ENCODE measurements around the gene VSIG10.

The VSIG10 gene

GRCh38 chr12:118016424-118017264, 87.2 kb downstream of the VSIG10 start, which contains the start of gene RFC5 (continued):
- peak; percentile 71 for TF ChIP-seq PBX3 (CRISPR knock-in tag; IDR thresholded peaks at IDR 0.05)
- TF ChIP-seq, protein P1, sequence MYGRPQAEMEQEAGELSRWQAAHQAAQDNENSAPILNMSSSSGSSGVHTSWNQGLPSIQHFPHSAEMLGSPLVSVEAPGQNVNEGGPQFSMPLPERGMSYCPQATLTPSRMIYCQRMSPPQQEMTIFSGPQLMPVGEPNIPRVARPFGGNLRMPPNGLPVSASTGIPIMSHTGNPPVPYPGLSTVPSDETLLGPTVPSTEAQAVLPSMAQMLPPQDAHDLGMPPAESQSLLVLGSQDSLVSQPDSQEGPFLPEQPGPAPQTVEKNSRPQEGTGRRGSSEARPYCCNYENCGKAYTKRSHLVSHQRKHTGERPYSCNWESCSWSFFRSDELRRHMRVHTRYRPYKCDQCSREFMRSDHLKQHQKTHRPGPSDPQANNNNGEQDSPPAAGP (tag by site-specific recombination; IDR thresholded peaks at IDR 0.05): peak; percentile 48; the same call in 1 of the 2 replicates
- no peak for TF ChIP-seq ZNF473 (tag by site-specific recombination; IDR thresholded peaks at IDR 0.05)
- TF ChIP-seq ZNF114 (tag by site-specific recombination; IDR thresholded peaks at IDR 0.05): no peak
- no peak for TF ChIP-seq TRIM28 (IDR thresholded peaks at IDR 0.05; ENCODE audit: borderline replicate concordance, low read length)
- TF ChIP-seq ZNF274 (IDR thresholded peaks at IDR 0.05; ENCODE audit: low read length): no peak
- no peak for TF ChIP-seq ZNF274 (tag by site-specific recombination; IDR thresholded peaks at IDR 0.05; ENCODE audit: borderline replicate concordance)
- 0 out of 2 replicates have a peak, but pooled peaks have one; percentile 25 for TF ChIP-seq ZBTB20 (tag by site-specific recombination; IDR thresholded peaks at IDR 0.05)
- TF ChIP-seq ZNF394 (tag by site-specific recombination; IDR thresholded peaks at IDR 0.05; ENCODE audit: borderline replicate concordance): peak; percentile 30; the same call in 1 of the 2 replicates
- TF ChIP-seq ZNF404 (tag by site-specific recombination; IDR thresholded peaks at IDR 0.05): no peak
- TF ChIP-seq, protein P2, sequence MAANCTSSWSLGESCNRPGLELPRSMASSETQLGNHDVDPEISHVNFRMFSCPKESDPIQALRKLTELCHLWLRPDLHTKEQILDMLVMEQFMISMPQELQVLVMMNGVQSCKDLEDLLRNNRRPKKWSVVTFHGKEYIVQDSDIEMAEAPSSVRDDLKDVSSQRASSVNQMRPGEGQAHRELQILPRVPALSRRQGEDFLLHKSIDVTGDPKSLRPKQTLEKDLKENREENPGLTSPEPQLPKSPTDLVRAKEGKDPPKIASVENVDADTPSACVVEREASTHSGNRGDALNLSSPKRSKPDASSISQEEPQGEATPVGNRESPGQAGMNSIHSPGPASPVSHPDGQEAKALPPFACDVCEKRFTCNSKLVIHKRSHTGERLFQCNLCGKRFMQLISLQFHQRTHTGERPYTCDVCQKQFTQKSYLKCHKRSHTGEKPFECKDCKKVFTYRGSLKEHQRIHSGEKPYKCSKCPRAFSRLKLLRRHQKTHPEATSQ (tag by site-specific recombination; IDR thresholded peaks at IDR 0.05): peak; percentile 67; the same call in 1 of the 2 replicates
- TF ChIP-seq ZNF174 (tag by site-specific recombination; IDR thresholded peaks at IDR 0.05): no peak
- TF ChIP-seq ZNF555 (tag by site-specific recombination; conservative IDR thresholded peaks at IDR 0.05): no peak
- TF ChIP-seq ZNF621 (tag by site-specific recombination; IDR thresholded peaks at IDR 0.05): no peak
- TF ChIP-seq, protein P3, sequence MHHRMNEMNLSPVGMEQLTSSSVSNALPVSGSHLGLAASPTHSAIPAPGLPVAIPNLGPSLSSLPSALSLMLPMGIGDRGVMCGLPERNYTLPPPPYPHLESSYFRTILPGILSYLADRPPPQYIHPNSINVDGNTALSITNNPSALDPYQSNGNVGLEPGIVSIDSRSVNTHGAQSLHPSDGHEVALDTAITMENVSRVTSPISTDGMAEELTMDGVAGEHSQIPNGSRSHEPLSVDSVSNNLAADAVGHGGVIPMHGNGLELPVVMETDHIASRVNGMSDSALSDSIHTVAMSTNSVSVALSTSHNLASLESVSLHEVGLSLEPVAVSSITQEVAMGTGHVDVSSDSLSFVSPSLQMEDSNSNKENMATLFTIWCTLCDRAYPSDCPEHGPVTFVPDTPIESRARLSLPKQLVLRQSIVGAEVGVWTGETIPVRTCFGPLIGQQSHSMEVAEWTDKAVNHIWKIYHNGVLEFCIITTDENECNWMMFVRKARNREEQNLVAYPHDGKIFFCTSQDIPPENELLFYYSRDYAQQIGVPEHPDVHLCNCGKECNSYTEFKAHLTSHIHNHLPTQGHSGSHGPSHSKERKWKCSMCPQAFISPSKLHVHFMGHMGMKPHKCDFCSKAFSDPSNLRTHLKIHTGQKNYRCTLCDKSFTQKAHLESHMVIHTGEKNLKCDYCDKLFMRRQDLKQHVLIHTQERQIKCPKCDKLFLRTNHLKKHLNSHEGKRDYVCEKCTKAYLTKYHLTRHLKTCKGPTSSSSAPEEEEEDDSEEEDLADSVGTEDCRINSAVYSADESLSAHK (tag by site-specific recombination; IDR thresholded peaks at IDR 0.05): no peak
- no peak for TF ChIP-seq ZNF292 (tag by site-specific recombination; IDR thresholded peaks at IDR 0.05; ENCODE audit: borderline replicate concordance, low read depth)
- peak; percentile 99 for TF ChIP-seq KLF16 (tag by site-specific recombination; IDR thresholded peaks at IDR 0.05)
- TF ChIP-seq ZNF426 (tag by site-specific recombination; IDR thresholded peaks at IDR 0.05): no peak
- TF ChIP-seq ZNF239 (tag by site-specific recombination; IDR thresholded peaks at IDR 0.05): no peak
- TF ChIP-seq ZNF280C (tag by site-specific recombination; IDR thresholded peaks at IDR 0.05): no peak
- no peak for TF ChIP-seq ZNF521 (tag by site-specific recombination; IDR thresholded peaks at IDR 0.05)
- TF ChIP-seq MEIS1 (CRISPR knock-in tag; IDR thresholded peaks at IDR 0.05; ENCODE audit: borderline replicate concordance): no peak
- TF ChIP-seq SP2 (tag by site-specific recombination; IDR thresholded peaks at IDR 0.05): peak; percentile 80
- TF ChIP-seq, protein P4, sequence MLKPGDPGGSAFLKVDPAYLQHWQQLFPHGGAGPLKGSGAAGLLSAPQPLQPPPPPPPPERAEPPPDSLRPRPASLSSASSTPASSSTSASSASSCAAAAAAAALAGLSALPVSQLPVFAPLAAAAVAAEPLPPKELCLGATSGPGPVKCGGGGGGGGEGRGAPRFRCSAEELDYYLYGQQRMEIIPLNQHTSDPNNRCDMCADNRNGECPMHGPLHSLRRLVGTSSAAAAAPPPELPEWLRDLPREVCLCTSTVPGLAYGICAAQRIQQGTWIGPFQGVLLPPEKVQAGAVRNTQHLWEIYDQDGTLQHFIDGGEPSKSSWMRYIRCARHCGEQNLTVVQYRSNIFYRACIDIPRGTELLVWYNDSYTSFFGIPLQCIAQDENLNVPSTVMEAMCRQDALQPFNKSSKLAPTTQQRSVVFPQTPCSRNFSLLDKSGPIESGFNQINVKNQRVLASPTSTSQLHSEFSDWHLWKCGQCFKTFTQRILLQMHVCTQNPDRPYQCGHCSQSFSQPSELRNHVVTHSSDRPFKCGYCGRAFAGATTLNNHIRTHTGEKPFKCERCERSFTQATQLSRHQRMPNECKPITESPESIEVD (tag by site-specific recombination; IDR thresholded peaks at IDR 0.05): no peak
- TF ChIP-seq GFI1B (tag by site-specific recombination; IDR thresholded peaks at IDR 0.05): no peak
- peak; percentile 90 for TF ChIP-seq ZBTB17 (tag by site-specific recombination; IDR thresholded peaks at IDR 0.05)
- peak; percentile 84 for TF ChIP-seq ZFP37 (tag by site-specific recombination; IDR thresholded peaks at IDR 0.05)
